ENCODE results near the gene PHF13.
"Not testable (repeated sequence)": the region's sequence is repeated elsewhere in the genome, so short reads cannot be mapped to it uniquely, and the experiment has no call there.

Gene PHF13

DNA sequence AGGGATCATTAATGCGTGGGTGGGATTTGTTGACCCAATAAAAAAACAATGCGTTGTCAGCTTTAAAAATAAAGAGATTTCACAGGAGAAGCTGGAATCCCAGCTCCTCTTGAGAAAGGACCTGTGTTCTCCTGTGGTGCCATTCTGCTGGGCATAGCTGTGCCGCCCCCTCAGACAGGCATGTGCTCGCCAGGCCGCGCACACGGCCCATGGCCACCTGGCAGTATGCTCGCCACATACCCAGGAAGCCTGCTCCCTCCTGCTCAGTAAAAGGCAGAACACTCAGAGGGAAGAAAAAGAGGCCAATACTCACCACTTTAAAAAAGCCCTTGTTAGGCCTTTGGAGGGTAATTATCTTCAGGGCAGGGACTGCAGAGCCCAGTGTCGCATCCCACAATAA, 24.2 kb downstream of the PHF13 start:
- TF ChIP-seq, protein P1, sequence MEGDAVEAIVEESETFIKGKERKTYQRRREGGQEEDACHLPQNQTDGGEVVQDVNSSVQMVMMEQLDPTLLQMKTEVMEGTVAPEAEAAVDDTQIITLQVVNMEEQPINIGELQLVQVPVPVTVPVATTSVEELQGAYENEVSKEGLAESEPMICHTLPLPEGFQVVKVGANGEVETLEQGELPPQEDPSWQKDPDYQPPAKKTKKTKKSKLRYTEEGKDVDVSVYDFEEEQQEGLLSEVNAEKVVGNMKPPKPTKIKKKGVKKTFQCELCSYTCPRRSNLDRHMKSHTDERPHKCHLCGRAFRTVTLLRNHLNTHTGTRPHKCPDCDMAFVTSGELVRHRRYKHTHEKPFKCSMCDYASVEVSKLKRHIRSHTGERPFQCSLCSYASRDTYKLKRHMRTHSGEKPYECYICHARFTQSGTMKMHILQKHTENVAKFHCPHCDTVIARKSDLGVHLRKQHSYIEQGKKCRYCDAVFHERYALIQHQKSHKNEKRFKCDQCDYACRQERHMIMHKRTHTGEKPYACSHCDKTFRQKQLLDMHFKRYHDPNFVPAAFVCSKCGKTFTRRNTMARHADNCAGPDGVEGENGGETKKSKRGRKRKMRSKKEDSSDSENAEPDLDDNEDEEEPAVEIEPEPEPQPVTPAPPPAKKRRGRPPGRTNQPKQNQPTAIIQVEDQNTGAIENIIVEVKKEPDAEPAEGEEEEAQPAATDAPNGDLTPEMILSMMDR (IDR thresholded peaks at IDR 0.05; ENCODE audit: borderline replicate concordance, insufficient read depth, low read depth, low read length) = no peak
- H3K4me3 ChIP-seq (ENCODE audit: low read depth, low read length) = no peak overlapping the region

DNA sequence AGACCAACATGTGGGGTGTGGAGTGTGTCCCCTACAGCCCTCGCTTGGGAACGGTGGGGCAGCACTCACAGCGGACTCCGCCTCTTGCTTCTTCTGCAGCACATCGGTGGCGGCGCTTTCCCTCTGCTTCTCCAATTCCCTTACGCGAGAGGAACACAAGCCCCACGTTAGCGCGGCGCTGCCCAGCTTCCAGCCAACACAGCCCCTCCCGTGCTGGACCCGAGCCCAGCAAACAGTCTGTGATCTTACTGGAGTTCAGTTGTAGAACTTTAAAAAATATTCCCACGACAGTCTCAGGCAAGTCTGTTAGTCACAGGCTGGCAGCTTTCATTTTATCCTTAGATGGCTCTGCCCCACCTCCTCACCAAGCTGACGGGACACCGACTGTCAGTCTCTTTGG, 24.7 kb downstream of the PHF13 start:
- TF ChIP-seq, protein P1 (IDR thresholded peaks at IDR 0.05; ENCODE audit: borderline replicate concordance, insufficient read depth, low read depth, low read length) = no peak
- H3K4me3 ChIP-seq (ENCODE audit: low read depth, low read length) = no peak overlapping the region

DNA sequence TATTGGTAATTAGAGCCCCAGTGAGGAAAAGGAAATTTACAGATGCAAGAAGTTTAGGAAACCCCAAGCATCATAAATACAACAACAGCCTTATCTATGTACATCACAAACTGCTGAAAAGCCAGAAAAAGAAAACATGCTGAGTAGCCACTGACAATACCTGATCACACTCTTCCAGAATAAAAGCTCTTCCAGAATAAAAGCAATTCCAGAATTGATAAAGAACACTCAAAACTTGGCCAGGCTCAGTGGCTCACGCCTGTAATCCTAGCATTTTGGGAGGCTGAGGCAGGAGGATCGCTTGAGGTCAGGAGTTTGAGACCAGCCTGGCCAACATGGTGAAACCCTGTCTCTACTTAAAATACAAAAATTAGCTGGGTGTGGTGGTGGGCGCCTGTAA, 27.3 kb downstream of the PHF13 start:
- H3K4me3 ChIP-seq (ENCODE audit: low read depth, low read length) = not testable (repeated sequence)

DNA sequence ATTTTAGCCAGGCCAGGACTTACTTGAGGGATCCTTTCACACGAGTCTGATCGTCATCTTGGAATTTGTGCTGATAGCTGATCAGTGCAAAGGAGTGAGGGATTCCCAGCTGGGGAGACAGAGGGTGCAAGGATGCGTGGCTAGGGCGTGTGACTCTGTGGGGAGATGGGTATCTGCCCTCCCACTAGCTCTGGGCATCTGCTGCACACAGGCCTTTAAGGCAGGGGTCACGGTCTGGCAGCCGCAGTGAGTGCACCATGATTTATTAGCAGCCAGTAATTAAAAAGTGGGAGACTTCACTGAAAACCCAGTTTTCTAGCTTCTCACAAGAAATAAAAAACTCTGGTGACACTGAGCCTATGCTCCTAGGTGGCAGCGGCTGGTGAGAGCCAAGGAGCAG, 31.5 kb downstream of the PHF13 start:
- no peak overlapping the region for H3K4me3 ChIP-seq (ENCODE audit: low read depth, low read length)
- TF ChIP-seq, protein P1 (IDR thresholded peaks at IDR 0.05; ENCODE audit: borderline replicate concordance, insufficient read depth, low read depth, low read length) = no peak

DNA sequence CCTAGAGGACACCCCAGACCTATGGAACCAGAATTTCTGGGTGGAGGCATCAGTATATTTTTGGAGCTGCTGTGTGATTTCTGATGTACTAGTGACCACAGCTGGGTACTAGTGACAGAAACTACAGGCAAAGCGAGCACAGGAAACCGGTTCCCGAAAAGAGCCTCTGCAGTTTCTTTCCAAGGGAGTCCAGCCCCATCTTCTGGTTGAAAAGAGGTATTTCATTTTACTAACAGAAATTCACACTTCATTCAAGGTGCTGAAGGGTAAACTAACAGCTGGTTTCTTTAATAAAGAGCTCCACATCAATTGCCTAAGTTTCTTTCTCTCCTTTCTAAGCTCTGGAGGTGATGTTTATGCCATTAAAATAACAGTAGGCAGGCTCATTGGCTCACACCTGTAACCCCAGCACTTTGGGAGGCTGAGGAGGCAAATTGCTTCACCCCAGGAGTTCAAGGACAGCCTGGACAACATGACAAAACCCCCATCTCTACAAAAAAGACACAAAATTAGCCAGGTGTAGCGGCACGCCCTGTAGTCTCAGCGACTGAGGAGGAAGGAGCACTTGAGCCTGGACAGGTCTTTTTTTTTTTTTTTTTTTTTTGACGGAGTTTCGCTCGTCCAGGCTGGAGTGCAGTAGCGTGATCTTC, 33.1 kb downstream of the PHF13 start:
- TF ChIP-seq, protein P1 (IDR thresholded peaks at IDR 0.05; ENCODE audit: borderline replicate concordance, insufficient read depth, low read depth, low read length) = peak; percentile 43; the same call in 1 of the 2 replicates
- H3K4me3 ChIP-seq (ENCODE audit: low read depth, low read length) = no peak overlapping the region

DNA sequence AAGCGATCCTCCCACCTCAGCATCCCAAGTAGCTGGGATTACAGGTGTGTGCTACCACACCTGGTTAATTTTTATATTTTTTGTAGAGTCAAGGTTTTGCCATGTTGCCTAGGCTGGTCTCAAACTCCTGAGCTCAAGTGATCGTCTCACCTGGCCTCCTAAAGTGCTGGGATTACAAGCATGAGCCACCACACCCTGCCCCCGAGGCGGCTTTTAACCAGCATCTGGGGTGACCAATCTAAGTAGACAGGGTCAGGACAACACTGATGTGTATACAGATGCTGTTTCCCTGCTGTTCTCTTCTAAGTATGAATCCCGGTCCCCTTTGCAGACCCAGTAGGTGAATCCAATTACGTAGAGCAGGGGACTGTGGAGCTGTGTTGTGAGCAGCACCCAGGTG, 35.0 kb downstream of the PHF13 start:
- H3K4me3 ChIP-seq (ENCODE audit: low read depth, low read length) = no peak overlapping the region
- TF ChIP-seq, protein P1 (IDR thresholded peaks at IDR 0.05; ENCODE audit: borderline replicate concordance, insufficient read depth, low read depth, low read length) = no peak

DNA sequence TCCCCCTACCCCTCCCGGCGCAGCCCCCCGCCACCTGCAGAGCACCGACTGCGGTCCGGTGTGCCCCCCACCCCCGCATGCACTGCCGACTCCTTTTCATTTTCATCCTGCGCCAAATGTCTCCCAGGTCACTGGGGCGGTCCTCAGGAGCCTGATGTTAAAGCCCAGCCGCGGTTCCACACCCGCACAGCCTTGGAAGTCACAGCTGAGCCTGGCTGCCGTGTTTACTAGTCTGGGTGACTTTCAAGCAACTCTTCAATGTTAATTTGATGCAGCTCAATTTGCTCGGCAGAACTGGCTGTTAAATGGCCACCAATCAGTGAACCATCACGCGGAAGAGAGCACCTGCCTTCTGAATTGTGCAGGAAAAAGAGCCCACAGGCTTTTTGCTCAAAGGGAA, 38.4 kb downstream of the PHF13 start:
- TF ChIP-seq, protein P1 (IDR thresholded peaks at IDR 0.05; ENCODE audit: borderline replicate concordance, insufficient read depth, low read depth, low read length) = no peak
- H3K4me3 ChIP-seq (ENCODE audit: low read depth, low read length) = no peak overlapping the region

Measured in GM12875 (cell line).